Liver (tissue), 9 donors: ENCODE measurements around the gene LAYN. TPM values are rescaled to one million over a fixed set of nuclear protein-coding genes. Genes with fewer than 3 reads are reported as not detected.

ENCODE experiments used
- DNase-seq: peaks from one replicate; pipeline ENCODE4 v3.0.0-alpha.2; 2017; ENCODE audit warnings: low spot score
- H3K27ac ChIP-seq, 2 donors: one replicate each; pipeline ENCODE4 v1.7.0; 2013; ENCODE audit warnings: inconsistent platforms in 2 of 2, low read length in 2 of 2, control low read depth in 1 of 2, low read depth in 1 of 2, mild to moderate bottlenecking in 1 of 2
- H3K27me3 ChIP-seq, 4 donors: one replicate each; pipeline versions ENCODE4 v1.6.1 to v1.7.0; 2013; ENCODE audit warnings: low read length in 3 of 4, inconsistent platforms in 1 of 4, mild to moderate bottlenecking in 1 of 4, moderate library complexity in 1 of 4; ENCODE audit not compliant: control insufficient read depth in 4 of 4, insufficient read depth in 4 of 4
- H3K36me3 ChIP-seq, 4 donors: one replicate each; pipeline versions ENCODE4 v1.6.1 to v1.7.0; 2013; ENCODE audit warnings: low read length in 3 of 4, mild to moderate bottlenecking in 3 of 4, low read depth in 1 of 4, moderate library complexity in 1 of 4; ENCODE audit not compliant: control insufficient read depth in 4 of 4, insufficient read depth in 3 of 4
- H3K4me1 ChIP-seq, 4 donors: one replicate each; pipeline versions ENCODE4 v1.6.1 to v1.7.0; 2013; ENCODE audit warnings: low read length in 3 of 4, mild to moderate bottlenecking in 3 of 4, moderate library complexity in 1 of 4; ENCODE audit not compliant: control insufficient read depth in 4 of 4, insufficient read depth in 4 of 4
- H3K4me3 ChIP-seq, 3 donors: one replicate each; pipeline versions ENCODE4 v1.6.1 to v1.7.0; 2013; ENCODE audit warnings: low read length in 3 of 3, control low read depth in 1 of 3, low read depth in 1 of 3, mild to moderate bottlenecking in 1 of 3
- H3K9ac ChIP-seq, 2 donors: one replicate each; pipeline ENCODE4 v1.7.0; 2013; ENCODE audit warnings: low read length in 2 of 2, mild to moderate bottlenecking in 2 of 2, moderate library complexity in 2 of 2, control low read depth in 1 of 2, low read depth in 1 of 2
- H3K9me3 ChIP-seq, 4 donors: one replicate each; pipeline versions ENCODE4 v1.6.1 to v1.7.0; 2013; ENCODE audit warnings: low read length in 3 of 4; ENCODE audit not compliant: control insufficient read depth in 4 of 4
- EGR1 ChIP-seq, 2 donors: IDR thresholded peaks; 2 replicates each; pipeline ENCODE4 v1.6.1; 2016 to 2018; ENCODE audit warnings: antibody characterized with exemption in 2 of 2, low read depth in 2 of 2
- FOXA2 ChIP-seq: IDR thresholded peaks from 2 replicates; pipeline ENCODE4 v1.6.1; 2016; ENCODE audit warnings: antibody characterized with exemption
- GABPA ChIP-seq, 2 donors: IDR thresholded peaks in 1 of 2; conservative IDR thresholded peaks in 1 of 2; 2 replicates each; pipeline ENCODE4 v1.6.1; 2016; ENCODE audit warnings: antibody characterized with exemption in 2 of 2, mild to moderate bottlenecking in 1 of 2, moderate library complexity in 1 of 2
- HNF4A ChIP-seq, 2 donors: conservative IDR thresholded peaks; 2 replicates each; pipeline ENCODE4 v1.6.1; 2016; ENCODE audit warnings: antibody characterized with exemption in 2 of 2, mild to moderate bottlenecking in 2 of 2
- HNF4G ChIP-seq: IDR thresholded peaks from 2 replicates; pipeline ENCODE4 v1.6.1; 2016; ENCODE audit warnings: antibody characterized with exemption
- NR2F2 ChIP-seq: IDR thresholded peaks from 2 replicates; pipeline ENCODE4 v1.6.1; 2016; ENCODE audit warnings: antibody characterized with exemption
- RAD21 ChIP-seq, 2 donors: IDR thresholded peaks; 2 replicates each; pipeline ENCODE4 v1.6.1; 2016; ENCODE audit warnings: antibody characterized with exemption in 2 of 2, mild to moderate bottlenecking in 2 of 2
- REST ChIP-seq: IDR thresholded peaks from 2 replicates; pipeline ENCODE4 v1.6.1; 2016; ENCODE audit warnings: antibody characterized with exemption, mild to moderate bottlenecking
- RXRA ChIP-seq, 2 donors: IDR thresholded peaks; 2 replicates each; pipeline ENCODE4 v1.6.1; 2017 to 2018; ENCODE audit warnings: antibody characterized with exemption in 2 of 2, mild to moderate bottlenecking in 1 of 2
- SP1 ChIP-seq: IDR thresholded peaks from 2 replicates; pipeline ENCODE4 v1.6.1; 2018; ENCODE audit warnings: antibody characterized with exemption, mild to moderate bottlenecking
- TAF1 ChIP-seq: conservative IDR thresholded peaks from 2 replicates; pipeline ENCODE4 v1.6.1; 2016; ENCODE audit warnings: antibody characterized with exemption, mild to moderate bottlenecking
- YY1 ChIP-seq: IDR thresholded peaks from 2 replicates; pipeline ENCODE4 v1.6.1; 2016; ENCODE audit warnings: antibody characterized with exemption, mild to moderate bottlenecking
- WGBS: extraction: QIAGEN DNeasy Blood & Tissue Kit; methylation state at CpG from one replicate; pipeline ENCODE4 v1.1.7; 2013; 5-methylcytosine and 5-hydroxymethylcytosine counted together
- polyA plus RNA-seq, 2 donors: library from polyadenylated mRNA; stranded (reverse) in 1 of 2; unstranded in 1 of 2; fragments of 200-250 nt in 1 of 2; fragments of >200 nt in 1 of 2; fragmentation: Nextera tagmentation in 1 of 2; extraction: Ambion mirVana in 1 of 2; gene quantifications; one replicate each; pipeline versions ENCODE4 v1.2.1 to v1.2.3, GENCODE V29; 2013 to 2015
- total RNA-seq, 2 donors: library from RNA; depleted of rRNA; stranded (reverse); fragments of >200 nt; gene quantifications; one replicate each; pipeline ENCODE4 v1.2.3, GENCODE V29; 2014
- TF ChIP-seq, protein P1 (sequence below): fragments of 150-350 bp; IDR thresholded peaks from 2 replicates; pipeline ENCODE4 v1.5.1; 2017; ENCODE audit warnings: improper control_type of control experiment, low read depth, low read length; ENCODE audit not compliant: missing input control
- donor health status: healthy.
- donor health status: healthy.
- donor health status: healthy.
- donor health status: healthy.
- donor health status: healthy.

The LAYN gene
- total and polyA plus RNA-seq, 4 donors: 0.43 to 0.98 (median 0.88) TPM

DNA sequence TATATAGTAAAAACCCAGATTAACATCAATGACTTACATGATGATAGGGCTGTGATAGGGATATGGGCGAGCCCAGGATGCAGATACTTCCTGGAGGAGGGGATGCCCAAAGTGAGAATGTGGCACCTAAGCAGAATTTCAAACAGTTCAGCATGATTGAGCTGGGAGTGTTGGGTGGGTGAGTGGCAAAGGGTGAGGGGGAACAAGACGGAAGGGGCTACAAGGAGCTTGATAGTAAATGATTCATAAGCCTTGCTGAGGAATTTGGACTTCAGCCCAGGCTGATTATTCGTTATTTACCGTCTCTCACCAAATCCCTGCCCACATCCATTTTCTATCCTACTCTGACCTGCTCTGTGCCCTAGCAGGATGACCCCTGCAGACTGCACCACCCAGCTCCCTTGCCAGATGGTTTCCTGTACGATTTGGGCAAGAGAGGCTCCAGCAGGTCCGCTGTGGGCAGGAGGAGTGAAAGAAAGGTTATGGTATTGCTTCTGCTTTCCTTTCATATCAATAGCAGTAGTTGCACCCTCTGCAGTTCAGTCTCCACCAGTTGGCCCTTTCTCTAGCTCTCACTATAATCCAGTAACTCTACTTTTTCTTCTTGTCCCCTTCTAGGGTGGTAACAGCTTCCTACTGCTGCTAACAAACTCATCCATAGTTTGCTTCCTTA is 31.4 kb downstream of the LAYN start:
- Histone ChIP-seq H3K9ac (no peak overlapping the region), H3K27ac (no peak overlapping the region), H3K36me3 (no peaks in the 10 kb centered on the region), H3K4me1 (peaks cover 0 to 13% (median 8%) of the 10 kb centered on the region in 4 donors), H3K4me3 (no peak overlapping the region), H3K27me3 (no peaks in the 10 kb centered on the region), H3K9me3 (no peaks in the 10 kb centered on the region)
- DNase-seq: no peak
- TF ChIP-seq, protein P1, sequence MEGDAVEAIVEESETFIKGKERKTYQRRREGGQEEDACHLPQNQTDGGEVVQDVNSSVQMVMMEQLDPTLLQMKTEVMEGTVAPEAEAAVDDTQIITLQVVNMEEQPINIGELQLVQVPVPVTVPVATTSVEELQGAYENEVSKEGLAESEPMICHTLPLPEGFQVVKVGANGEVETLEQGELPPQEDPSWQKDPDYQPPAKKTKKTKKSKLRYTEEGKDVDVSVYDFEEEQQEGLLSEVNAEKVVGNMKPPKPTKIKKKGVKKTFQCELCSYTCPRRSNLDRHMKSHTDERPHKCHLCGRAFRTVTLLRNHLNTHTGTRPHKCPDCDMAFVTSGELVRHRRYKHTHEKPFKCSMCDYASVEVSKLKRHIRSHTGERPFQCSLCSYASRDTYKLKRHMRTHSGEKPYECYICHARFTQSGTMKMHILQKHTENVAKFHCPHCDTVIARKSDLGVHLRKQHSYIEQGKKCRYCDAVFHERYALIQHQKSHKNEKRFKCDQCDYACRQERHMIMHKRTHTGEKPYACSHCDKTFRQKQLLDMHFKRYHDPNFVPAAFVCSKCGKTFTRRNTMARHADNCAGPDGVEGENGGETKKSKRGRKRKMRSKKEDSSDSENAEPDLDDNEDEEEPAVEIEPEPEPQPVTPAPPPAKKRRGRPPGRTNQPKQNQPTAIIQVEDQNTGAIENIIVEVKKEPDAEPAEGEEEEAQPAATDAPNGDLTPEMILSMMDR: no peak
- peak in 1 of 2 donors; percentile 42 for TF ChIP-seq HNF4A (conservative IDR thresholded peaks at IDR 0.05)
- TF ChIP-seq SP1: peak; percentile 18
- 39% methylated on average over 6 of the region's 6 CpGs for WGBS

GRCh38 chr11:111572581-111572980 is 32.1 kb downstream of the LAYN start:
- no peak for DNase-seq
- H3K9ac ChIP-seq: no peak overlapping the region
- no peak for TF ChIP-seq FOXA2
- no peak for TF ChIP-seq GABPA (IDR thresholded peaks at IDR 0.05 in 1 of 2, conservative IDR thresholded peaks at IDR 0.05 in 1 of 2)
- no peak for TF ChIP-seq TAF1
- no peaks in the 10 kb centered on the region for H3K27me3 ChIP-seq
- no peak overlapping the region for H3K4me3 ChIP-seq
- peaks cover 0 to 13% (median 8%) of the 10 kb centered on the region in 4 donors for H3K4me1 ChIP-seq
- H3K36me3 ChIP-seq: no peaks in the 10 kb centered on the region
- H3K27ac ChIP-seq: no peak overlapping the region
- H3K9me3 ChIP-seq: no peaks in the 10 kb centered on the region
- WGBS: 95% methylated on average over 3 of the region's 3 CpGs

- peaks cover 0 to 13% (median 8%) of the 10 kb centered on the region in 4 donors for H3K4me1 ChIP-seq
- peak overlapping the region in 1 of 2 donors; percentile 15 for H3K9ac ChIP-seq
- no peak overlapping the region for H3K4me3 ChIP-seq
- 26% methylated on average over 4 of the region's 4 CpGs for WGBS
- no peaks in the 10 kb centered on the region for H3K9me3 ChIP-seq
- H3K27ac ChIP-seq: peak overlapping the region; percentile 5 to 48
- no peaks in the 10 kb centered on the region for H3K36me3 ChIP-seq
- TF ChIP-seq RXRA (IDR thresholded peaks at IDR 0.05) (peak; percentile 22 to 37), YY1 (peak; percentile 30), EGR1 (IDR thresholded peaks at IDR 0.05; ENCODE audit: low read depth in 2 of 2) (no peak), HNF4A (conservative IDR thresholded peaks at IDR 0.05) (peak in 1 of 2 donors; percentile 9), FOXA2 (no peak), NR2F2 (no peak), HNF4G (no peak), SP1 (no peak), REST (no peak), RAD21 (IDR thresholded peaks at IDR 0.05) (no peak), TAF1 (no peak)
- TF ChIP-seq, protein P1: no peak
- DNase-seq: no peak
- H3K27me3 ChIP-seq: no peaks in the 10 kb centered on the region
Observed at GRCh38 chr11:111573821-111574249, 33.3 kb downstream of the LAYN start.
